Neuronal stem cell (in vitro differentiated cells): ENCODE results near the gene AMIGO3.
"Not testable (repeated sequence)": the region's sequence is repeated elsewhere in the genome, so short reads cannot be mapped to it uniquely, and the experiment has no call there.

Source experiments
- DNase-seq: peaks from one replicate; pipeline ENCODE4 v3.0.0-alpha.2; 2013; ENCODE audit warnings: low spot score
- H2AFZ ChIP-seq: one replicate; pipeline ENCODE4 v1.6.1; 2013; ENCODE audit warnings: mild to moderate bottlenecking, low read length, inconsistent platforms
- H2AK5ac ChIP-seq: 2 replicates; pipeline ENCODE4 v1.6.1; 2013; ENCODE audit warnings: low read depth, mild to moderate bottlenecking, inconsistent platforms, low read length, moderate library complexity, mixed read lengths
- H2BK120ac ChIP-seq: 2 replicates; pipeline ENCODE4 v1.6.1; 2013; ENCODE audit warnings: low read depth, mild to moderate bottlenecking, inconsistent platforms, low read length, moderate library complexity, mixed read lengths
- H2BK12ac ChIP-seq: one replicate; pipeline ENCODE4 v1.6.1; 2013; ENCODE audit warnings: low read length, inconsistent platforms
- H2BK15ac ChIP-seq: 2 replicates; pipeline ENCODE4 v1.6.1; 2013; ENCODE audit warnings: mild to moderate bottlenecking, low read length, inconsistent platforms, mixed read lengths
- H2BK5ac ChIP-seq: one replicate; pipeline ENCODE4 v1.6.1; 2013; ENCODE audit warnings: inconsistent platforms, mild to moderate bottlenecking, low read length, moderate library complexity
- H3K14ac ChIP-seq: one replicate; pipeline ENCODE4 v1.6.1; 2013; ENCODE audit warnings: low read length, inconsistent platforms
- H3K18ac ChIP-seq: 2 replicates; pipeline ENCODE4 v1.6.1; 2013; ENCODE audit warnings: low read length, inconsistent platforms
- H3K23ac ChIP-seq: 2 replicates; pipeline ENCODE4 v1.6.1; 2013; ENCODE audit warnings: low read depth, mild to moderate bottlenecking, mixed read lengths, low read length, inconsistent platforms; ENCODE audit not compliant: poor library complexity
- H3K27ac ChIP-seq: replicated peaks from 3 replicates; pipeline ENCODE4 v1.5.1; 2013; ENCODE audit warnings: low read length, inconsistent platforms
- H3K27me3 ChIP-seq, 3 experiments: 2 replicates each; pipeline ENCODE4 v1.6.1; 2013; ENCODE audit warnings: low read length in 3 of 3, mild to moderate bottlenecking in 2 of 3, inconsistent platforms in 1 of 3, low read depth in 1 of 3, mixed read lengths in 1 of 3, moderate library complexity in 1 of 3; ENCODE audit not compliant: control insufficient read depth in 3 of 3, insufficient read depth in 3 of 3
- H3K36me3 ChIP-seq, 2 donors: replicated peaks in 1 of 2; 2 replicates each; pipeline ENCODE4 v1.6.1; 2013; ENCODE audit warnings: low read length in 2 of 2; ENCODE audit not compliant: control insufficient read depth in 2 of 2, insufficient read depth in 2 of 2
- H3K4ac ChIP-seq: 2 replicates; pipeline ENCODE4 v1.6.1; 2013; ENCODE audit warnings: inconsistent platforms, mild to moderate bottlenecking, low read length, moderate library complexity
- H3K4me1 ChIP-seq, 2 donors: 1 replicate in 1 of 2; 2 replicates in 1 of 2; pipeline ENCODE4 v1.6.1; 2013; ENCODE audit warnings: low read length in 2 of 2, low read depth in 1 of 2; ENCODE audit not compliant: control insufficient read depth in 2 of 2, insufficient read depth in 1 of 2
- H3K4me2 ChIP-seq: one replicate; pipeline ENCODE4 v1.6.1; 2013; ENCODE audit warnings: mild to moderate bottlenecking, low read length, inconsistent platforms; ENCODE audit not compliant: insufficient read depth, poor library complexity, severe bottlenecking
- H3K4me3 ChIP-seq, 2 donors: 2 replicates each; pipeline ENCODE4 v1.5.1; 2013; ENCODE audit warnings: low read length in 2 of 2, mild to moderate bottlenecking in 2 of 2, inconsistent platforms in 1 of 2, moderate library complexity in 1 of 2
- H3K79me1 ChIP-seq: one replicate; pipeline ENCODE4 v1.6.1; 2013; ENCODE audit warnings: low read depth, mild to moderate bottlenecking, inconsistent platforms, low read length, moderate library complexity
- H3K9ac ChIP-seq: one replicate; pipeline ENCODE4 v1.6.1; 2013; ENCODE audit warnings: mild to moderate bottlenecking, low read depth, low read length, inconsistent platforms; ENCODE audit not compliant: poor library complexity
- H3K9me3 ChIP-seq, 2 donors: replicated peaks in 1 of 2; 2 replicates each; pipeline versions ENCODE3 to v1.6.1; 2013; ENCODE audit warnings: low read length in 2 of 2, mild to moderate bottlenecking in 2 of 2, inconsistent platforms in 1 of 2, low read depth in 1 of 2, mixed read lengths in 1 of 2, moderate library complexity in 1 of 2; ENCODE audit not compliant: control insufficient read depth in 2 of 2, insufficient read depth in 1 of 2
- H4K8ac ChIP-seq: one replicate; pipeline ENCODE4 v1.6.1; 2013; ENCODE audit warnings: low read depth, mild to moderate bottlenecking, inconsistent platforms, low read length, moderate library complexity
- H4K91ac ChIP-seq: one replicate; pipeline ENCODE4 v1.6.1; 2013; ENCODE audit warnings: low read length, low read depth, mild to moderate bottlenecking, inconsistent platforms; ENCODE audit not compliant: poor library complexity
- WGBS, 2 donors: extraction: QIAGEN DNeasy Blood & Tissue Kit; methylation state at CpG; one replicate each; pipeline ENCODE4 v1.1.7; 2013; ENCODE audit warnings: missing lambda C conversion rate in 2 of 2, mixed read lengths in 1 of 2; ENCODE audit not compliant: insufficient read length in 2 of 2, insufficient replicate concordance in 1 of 2; ENCODE audit errors: extremely low coverage in 2 of 2; 5-methylcytosine and 5-hydroxymethylcytosine counted together

Gene AMIGO3

GRCh38 chr3:49685846-49686245 lies 33.6 kb downstream of the AMIGO3 start:
- H3K4me3 ChIP-seq, H3K23ac ChIP-seq, H2AK5ac ChIP-seq, H4K91ac ChIP-seq, H3K9ac ChIP-seq, H2BK120ac ChIP-seq, H2BK12ac ChIP-seq, H3K27me3 ChIP-seq, H4K8ac ChIP-seq, H3K9me3 ChIP-seq, H2BK5ac ChIP-seq, H3K79me1 ChIP-seq, H3K18ac ChIP-seq, DNase-seq, H3K4ac ChIP-seq, H2BK15ac ChIP-seq, H3K14ac ChIP-seq, H2AFZ ChIP-seq, H3K4me1 ChIP-seq, H3K27ac ChIP-seq: not testable (repeated sequence)
- WGBS, 2 donors, result no CpG with 5 or more reads among the region's 36 CpGs
- peaks cover 29 to 39% of the 10 kb centered on the region in 2 donors for H3K36me3 ChIP-seq
- peak overlapping the region; percentile 89 for H3K4me2 ChIP-seq

DNA sequence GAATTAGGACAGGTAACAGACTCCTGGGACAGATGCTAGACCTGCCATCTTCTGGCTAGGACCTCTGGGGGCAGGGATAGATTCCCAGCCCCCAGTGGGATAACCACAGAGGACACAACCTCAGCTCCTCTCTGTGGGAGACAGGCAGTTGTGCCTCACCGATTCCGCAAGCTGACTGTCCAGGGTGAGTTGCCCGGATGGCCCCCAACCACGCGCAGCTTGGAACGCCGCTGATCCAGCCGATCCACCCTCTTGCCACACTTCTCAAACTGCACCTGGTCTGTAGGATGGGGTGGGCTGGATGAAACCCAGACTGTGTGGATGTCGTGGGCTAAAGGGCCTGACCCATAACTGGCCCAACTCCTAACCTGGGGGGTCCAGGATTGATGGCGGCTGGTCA lies 34.4 kb downstream of the AMIGO3 start:
- no CpG with 5 or more reads among the region's 10 CpGs for WGBS, 2 donors

GRCh38 chr3:49684453-49684852 lies 35.0 kb downstream of the AMIGO3 start:
- not testable (repeated sequence) for H3K14ac ChIP-seq, H2AFZ ChIP-seq, H2BK120ac ChIP-seq, H3K4me1 ChIP-seq, H3K4me2 ChIP-seq, DNase-seq, H3K18ac ChIP-seq, H2BK15ac ChIP-seq, H4K91ac ChIP-seq, H3K79me1 ChIP-seq, H3K23ac ChIP-seq, H3K4me3 ChIP-seq, H3K27ac ChIP-seq, H3K4ac ChIP-seq, H2BK5ac ChIP-seq, H3K9me3 ChIP-seq, H2BK12ac ChIP-seq, H2AK5ac ChIP-seq, H4K8ac ChIP-seq, H3K27me3 ChIP-seq, H3K9ac ChIP-seq
- peaks cover 40 to 53% of the 10 kb centered on the region in 2 donors for H3K36me3 ChIP-seq
- no CpG with 5 or more reads among the region's 2 CpGs for WGBS, 2 donors

More for the DNA sequence above, 34.4 kb downstream of the AMIGO3 start:
- not testable (repeated sequence) for H3K27ac ChIP-seq, H3K4me3 ChIP-seq, H2AK5ac ChIP-seq, H3K4me2 ChIP-seq, H4K91ac ChIP-seq, H3K23ac ChIP-seq, H2BK5ac ChIP-seq, H3K9ac ChIP-seq, H3K4ac ChIP-seq, H2BK15ac ChIP-seq, H3K4me1 ChIP-seq, H2BK120ac ChIP-seq, H4K8ac ChIP-seq, H3K9me3 ChIP-seq, H3K79me1 ChIP-seq, H2AFZ ChIP-seq, DNase-seq, H3K18ac ChIP-seq, H2BK12ac ChIP-seq, H3K27me3 ChIP-seq, H3K14ac ChIP-seq
- peaks cover 34 to 46% of the 10 kb centered on the region in 2 donors for H3K36me3 ChIP-seq

GRCh38 chr3:49683162-49683561 lies 36.3 kb downstream of the AMIGO3 start:
- H3K18ac ChIP-seq, result no peak overlapping the region
- H4K8ac ChIP-seq, result no peak overlapping the region
- no peak overlapping the region for H3K4ac ChIP-seq
- peak overlapping the region; percentile 53 for H2BK5ac ChIP-seq
- peaks cover 53 to 66% of the 10 kb centered on the region in 2 donors for H3K36me3 ChIP-seq
- H3K79me1 ChIP-seq, result no peaks in the 10 kb centered on the region
- H3K4me1 ChIP-seq, result no peaks in the 10 kb centered on the region
- peaks cover 0 to 3% (median 0%) of the 10 kb centered on the region in 3 experiments for H3K27me3 ChIP-seq
- H3K4me2 ChIP-seq, result no peak overlapping the region
- no peak overlapping the region for H4K91ac ChIP-seq
- no CpG with 5 or more reads among the region's 6 CpGs for WGBS, 2 donors
- no peak overlapping the region for H3K27ac ChIP-seq
- no peak overlapping the region for H2BK12ac ChIP-seq
- H3K14ac ChIP-seq, result no peak overlapping the region
- no peak overlapping the region for H2AFZ ChIP-seq
- no peak overlapping the region for H2AK5ac ChIP-seq
- H3K9ac ChIP-seq, result peak overlapping the region; percentile 3
- H3K23ac ChIP-seq, result peak overlapping the region; percentile 55
- no peak overlapping the region for H2BK15ac ChIP-seq
- no peak for DNase-seq
- H2BK120ac ChIP-seq, result no peak overlapping the region
- no peaks in the 10 kb centered on the region for H3K9me3 ChIP-seq
- H3K4me3 ChIP-seq, result no peak overlapping the region
